K562 (cell line): ENCODE data around the gene OPA3. TPM values are rescaled to one million over a fixed set of nuclear protein-coding genes. Genes with fewer than 3 reads are reported as not detected.

Experiments
- ATAC-seq: fragments of 200-7000 bp; cut with Tn5 transposase; 3 replicates; pipeline ENCODE4 v1.9.1; 2020; ENCODE audit warnings: moderate library complexity
- BruUV-seq: library from RNA; stranded (reverse); fragments of 400-500 nt; replicated peaks from 2 replicates; lab custom pipeline; 2021; lab: Mats Ljungman, UMichigan
- CTCF ChIA-PET: fragments of 300-600 bp; formaldehyde crosslinking; extraction: SDS; loops from one replicate; lab custom pipeline; 2021; ENCODE audit warnings: low intra/inter-chr PET ratio; lab: Yijun Ruan, JAX
- POLR2A ChIA-PET: fragments of 300-600, 350-650 bp; sonication (Branson Sonifier 250); formaldehyde crosslinking; extraction: SDS; loops from one replicate; lab custom pipeline; 2021; ENCODE audit warnings: antibody characterized with exemption, inconsistent platforms; lab: Yijun Ruan, JAX
- DNase-seq, 4 experiments: peaks; one replicate each; pipeline versions ENCODE4 v3.0.0 to v3.0.0-alpha.2; 2011 to 2018; ENCODE audit warnings: low spot score in 3 of 4, mixed read lengths in 3 of 4; ENCODE audit errors: extremely low read depth in 1 of 4
- FAIRE-seq: peaks from 2 replicates; lab custom pipeline; 2011; peaks lifted over from hg19 to GRCh38; lab: Jason Lieb, UNC
- H2AFZ ChIP-seq: 2 replicates; pipeline ENCODE4 v1.6.0; 2011; ENCODE audit warnings: low read depth, low read length, control low read depth, inconsistent platforms
- H3K27ac ChIP-seq: fragments of 200-600 bp; 3 replicates; pipeline ENCODE4 v1.8.0; 2011; ENCODE audit warnings: low read depth, mild to moderate bottlenecking, control low read depth, inconsistent platforms, low read length, moderate library complexity, mixed read lengths; ENCODE audit errors: extremely low read depth
- H3K27me3 ChIP-seq, 2 experiments: fragments of 300-600 bp in 1 of 2; 2 replicates in 1 of 2; 3 replicates in 1 of 2; pipeline versions ENCODE4 v1.6.0 to v1.8.0; 2011; ENCODE audit warnings: inconsistent platforms in 2 of 2, low read length in 2 of 2, mild to moderate bottlenecking in 1 of 2, mixed read lengths in 1 of 2, moderate library complexity in 1 of 2; ENCODE audit not compliant: control insufficient read depth in 2 of 2, insufficient read depth in 2 of 2
- H3K36me3 ChIP-seq: fragments of 300-600 bp; 3 replicates; pipeline ENCODE4 v1.8.0; 2011; ENCODE audit warnings: mild to moderate bottlenecking, low read length, inconsistent platforms; ENCODE audit not compliant: control insufficient read depth, insufficient read depth
- H3K4me1 ChIP-seq, 2 experiments: fragments of 200-600 bp in 1 of 2; replicated peaks in 1 of 2; 2 replicates in 1 of 2; 3 replicates in 1 of 2; pipeline versions ENCODE4 v1.5.1 to v1.8.0; 2011; ENCODE audit warnings: inconsistent platforms in 2 of 2, low read length in 2 of 2, mild to moderate bottlenecking in 1 of 2, mixed read lengths in 1 of 2, moderate library complexity in 1 of 2; ENCODE audit not compliant: control insufficient read depth in 2 of 2, insufficient read depth in 2 of 2
- H3K4me2 ChIP-seq: 2 replicates; pipeline ENCODE4 v1.6.1; 2011; ENCODE audit warnings: low read length, control low read depth, inconsistent platforms, mixed read lengths; ENCODE audit not compliant: insufficient read depth
- H3K4me3 ChIP-seq: fragments of 200-600 bp; sonication (generic), shearing (Covaris generic); 2 replicates; pipeline ENCODE4 v1.5.1; 2016; ENCODE audit warnings: control low read depth, inconsistent platforms
- H3K79me2 ChIP-seq: fragments of 200-600 bp; 3 replicates; pipeline ENCODE4 v1.8.0; 2011; ENCODE audit warnings: low read length, inconsistent platforms; ENCODE audit not compliant: control insufficient read depth, insufficient read depth
- H3K9ac ChIP-seq, 2 experiments: 2 replicates each; pipeline versions ENCODE4 v1.6.0 to v1.6.1; 2011; ENCODE audit warnings: low read depth in 2 of 2, low read length in 2 of 2, control low read depth in 1 of 2, inconsistent platforms in 1 of 2, mild to moderate bottlenecking in 1 of 2, mixed read lengths in 1 of 2; ENCODE audit not compliant: insufficient read depth in 1 of 2
- H3K9me1 ChIP-seq: one replicate; pipeline ENCODE4 v1.6.0; 2011; ENCODE audit warnings: inconsistent platforms, mild to moderate bottlenecking, low read length, moderate library complexity; ENCODE audit not compliant: control insufficient read depth, insufficient read depth
- H3K9me3 ChIP-seq: replicated peaks from 2 replicates; pipeline ENCODE4 v1.5.1; 2011; ENCODE audit warnings: low read depth, low read length, inconsistent platforms; ENCODE audit not compliant: control insufficient read depth, insufficient read depth
- H4K20me1 ChIP-seq: replicated peaks from 2 replicates; pipeline ENCODE4 v1.6.1; 2011; ENCODE audit warnings: low read length, inconsistent platforms, mixed read lengths; ENCODE audit not compliant: control insufficient read depth, insufficient read depth
- ATF1 ChIP-seq, 2 experiments: fragments of 450-650 bp in 1 of 2; IDR thresholded peaks; 2 replicates each; pipeline ENCODE4 v1.6.1; 2016; ENCODE audit warnings: missing compliant biosample characterization in 1 of 2, missing genetic modification characterization in 1 of 2
- ATF3 ChIP-seq, 2 experiments: fragments of 450-650 bp in 1 of 2; sonication (generic) in 1 of 2; formaldehyde crosslinking in 1 of 2; IDR thresholded peaks in 1 of 2; conservative IDR thresholded peaks in 1 of 2; 2 replicates each; pipeline versions ENCODE4 v1.6.1 to v1.8.1; 2016 to 2023; ENCODE audit warnings: mild to moderate bottlenecking in 2 of 2, moderate library complexity in 2 of 2, inconsistent platforms in 1 of 2, missing genetic modification reagents in 1 of 2
- ATF7 ChIP-seq: fragments of 450-650 bp; IDR thresholded peaks from 2 replicates; pipeline ENCODE4 v1.7.1; 2014; ENCODE audit warnings: mild to moderate bottlenecking, moderate library complexity
- CEBPG ChIP-seq, 3 experiments: fragments of 200-800 bp in 1 of 3; sonication (Bioruptor generic) in 1 of 3; sonication (generic) in 1 of 3; formaldehyde crosslinking in 1 of 3; IDR thresholded peaks in 2 of 3; conservative IDR thresholded peaks in 1 of 3; 2 replicates each; pipeline versions ENCODE4 v1.6.1 to v1.8.0; 2016 to 2022; ENCODE audit warnings: missing compliant biosample characterization in 2 of 3, missing genetic modification characterization in 2 of 3, mild to moderate bottlenecking in 1 of 3, missing genetic modification reagents in 1 of 3
- ELF2 ChIP-seq: fragments of 250-450 bp; sonication (Bioruptor Pico); IDR thresholded peaks from 2 replicates; pipeline ENCODE4 v1.5.0; 2021; ENCODE audit warnings: mild to moderate bottlenecking
- FOXK2 ChIP-seq, 2 experiments: fragments of 450-650 bp; IDR thresholded peaks in 1 of 2; conservative IDR thresholded peaks in 1 of 2; 2 replicates each; pipeline ENCODE4 v1.6.1; 2016; ENCODE audit warnings: low read depth in 2 of 2, mild to moderate bottlenecking in 1 of 2
- GATAD2B ChIP-seq: fragments of 450-650 bp; IDR thresholded peaks from 2 replicates; pipeline ENCODE4 v1.6.1; 2017; ENCODE audit warnings: mild to moderate bottlenecking, borderline replicate concordance
- JUND ChIP-seq, 2 experiments: IDR thresholded peaks; 2 replicates in 1 of 2; 3 replicates in 1 of 2; pipeline ENCODE4 v1.6.1; 2011; ENCODE audit warnings: borderline replicate concordance in 2 of 2, low read depth in 2 of 2, low read length in 2 of 2, improper control_type of control experiment in 1 of 2, missing biosample characterization in 1 of 2, missing genetic modification characterization in 1 of 2, missing genetic modification reagents in 1 of 2
- KDM4B ChIP-seq, 2 experiments: fragments of 450-650 bp in 1 of 2; sonication (generic) in 1 of 2; IDR thresholded peaks; 2 replicates each; pipeline ENCODE4 v1.6.1; 2016 to 2017; ENCODE audit warnings: borderline replicate concordance in 2 of 2, antibody characterized with exemption in 1 of 2, low read depth in 1 of 2, mild to moderate bottlenecking in 1 of 2
- MAFF ChIP-seq: IDR thresholded peaks from 2 replicates; pipeline ENCODE4 v1.6.1; 2012; ENCODE audit warnings: low read length, improper control_type of control experiment
- NFATC3 ChIP-seq: fragments of 450-650 bp; IDR thresholded peaks from 2 replicates; pipeline ENCODE4 v1.6.1; 2017; ENCODE audit warnings: mild to moderate bottlenecking
- NFXL1 ChIP-seq: fragments of 450-650 bp; formaldehyde crosslinking; IDR thresholded peaks from 2 replicates; pipeline ENCODE4 v1.4.0; 2021; ENCODE audit warnings: mild to moderate bottlenecking
- RBM25 ChIP-seq: fragments of 200-400 bp; formaldehyde crosslinking; IDR thresholded peaks from 2 replicates; pipeline ENCODE4 v1.6.1; 2018; ENCODE audit warnings: low read length, low read depth, moderate library complexity; ENCODE audit not compliant: severe bottlenecking
- ZNF431 ChIP-seq: sonication (generic); formaldehyde crosslinking; IDR thresholded peaks from 2 replicates; pipeline ENCODE4 v1.8.0; 2022; ENCODE audit warnings: mild to moderate bottlenecking, missing genetic modification reagents
- ZNF696 ChIP-seq: fragments of 250-450 bp; sonication (Bioruptor Pico); conservative IDR thresholded peaks from 2 replicates; pipeline ENCODE4 v1.4.0; 2020; ENCODE audit warnings: mild to moderate bottlenecking, moderate library complexity
- WGBS: fragments of 100-300 bp; shearing (Covaris generic); methylation state at CpG from one replicate; pipeline ENCODE4 v1.1.6; 2016; ENCODE audit warnings: low coverage, mixed read lengths; ENCODE audit not compliant: insufficient coverage; ENCODE audit errors: missing lambda C conversion rate; 5-methylcytosine and 5-hydroxymethylcytosine counted together
- in situ Hi-C: fragments of 300-500 bp; cut with MboI; formaldehyde crosslinking; loops from 4 replicates; pipeline ENCODE4 v1.15.0; 2018; ENCODE audit warnings: inconsistent platforms, mixed read lengths
- intact Hi-C: fragments of 100-400 bp; cut with micrococcal nuclease; formaldehyde crosslinking; loops from 2 replicates; pipeline ENCODE4 v1.14.2; 2022
- polyA plus RNA-seq, 8 experiments: library from polyadenylated mRNA; depleted of rRNA in 4 of 8; stranded (reverse) in 5 of 8; unstranded in 3 of 8; fragments of >200 nt; fragmentation: Nextera tagmentation in 2 of 8; fragmentation: Illumina TruSeq in 1 of 8; extraction: Ambion mirVana in 2 of 8; extraction: Trizol in 1 of 8; gene quantifications; 2 replicates each; pipeline versions ENCODE4 v1.2.1 to v1.2.3, GENCODE V29; 2011 to 2014; ENCODE audit warnings: inconsistent platforms in 1 of 8, missing spikeins in 1 of 8
- total RNA-seq, 7 experiments: library from RNA; depleted of rRNA in 6 of 7; stranded (reverse); fragments of >200 nt in 6 of 7; fragmentation: Illumina TruSeq in 2 of 7; extraction: Trizol in 2 of 7; gene quantifications; 2 replicates each; pipeline versions ENCODE4 v1.2.1 to v1.2.3, GENCODE V29; 2011 to 2021; ENCODE audit warnings: low replicate concordance in 1 of 7
- TF ChIP-seq, protein P1 (sequence below): fragments of 250-450 bp; sonication (Bioruptor Pico); IDR thresholded peaks from 2 replicates; pipeline ENCODE4 v1.4.0; 2020; ENCODE audit warnings: borderline replicate concordance

OPA3 gene
- total and polyA plus RNA-seq, 9 of the 15 experiments (the other 6 are each of a cell fraction or from before 2014, with no cell fraction given), result 1.4 to 18.8 (median 9.0) TPM

GRCh38 chr19:45501730-45502014, 82.9 kb downstream of the OPA3 start (continued):
- TF ChIP-seq RBM25 (peak; percentile 56), KDM4B (IDR thresholded peaks at IDR 0.05; ENCODE audit: borderline replicate concordance in 2 of 2, low read depth in 1 of 2) (no peak), ZNF696 (CRISPR knock-in tag) (no peak), GATAD2B (no peak), ELF2 (no peak), NFATC3 (no peak), MAFF (no peak), NFXL1 (CRISPR knock-in tag) (no peak), FOXK2 (conservative IDR thresholded peaks at IDR 0.05 in 1 of 2, IDR thresholded peaks at IDR 0.05 in 1 of 2; ENCODE audit: low read depth in 2 of 2) (no peak)

DNA sequence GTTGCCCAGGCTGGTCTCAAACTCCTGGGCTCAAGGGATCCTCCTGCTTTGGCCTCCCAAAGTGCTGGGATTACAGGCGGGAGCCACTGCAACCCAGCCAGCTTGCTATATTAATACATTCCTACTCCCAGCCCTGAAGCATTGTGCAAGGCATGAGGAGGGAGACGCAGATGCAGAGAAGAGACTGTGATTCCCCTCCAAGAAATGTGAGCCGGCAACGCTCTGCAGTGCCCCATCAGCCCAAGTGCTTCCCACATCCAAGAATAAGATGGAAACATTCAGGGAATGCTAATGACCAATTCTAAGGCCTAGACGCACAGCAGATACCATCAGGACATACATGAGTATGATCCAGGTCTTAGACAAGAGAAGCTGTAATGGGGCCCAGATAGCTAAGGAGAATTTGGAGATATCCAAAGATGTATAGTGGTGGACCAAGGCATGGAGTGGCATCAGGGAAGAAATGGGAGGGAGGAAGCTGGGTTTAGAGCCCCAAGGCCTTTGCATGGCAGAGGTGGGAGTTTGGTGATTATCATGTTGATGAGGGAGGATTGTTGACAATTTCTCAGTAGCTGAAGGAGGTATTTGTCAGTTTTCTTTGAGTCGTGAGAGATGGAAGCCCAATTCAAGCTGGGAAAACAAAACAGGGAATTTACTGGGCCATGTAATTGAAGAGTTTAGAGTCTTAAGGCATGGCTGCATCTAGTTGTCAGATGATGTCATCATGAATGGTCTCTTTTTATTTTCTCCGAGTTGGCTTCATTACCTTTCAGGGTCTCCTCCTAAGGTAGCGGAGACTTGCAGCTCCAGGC, 83.5 kb downstream of the OPA3 start:
- Histone ChIP-seq H3K27ac (peak overlapping the region; percentile 21; the same call in 1 of the 3 replicates), H3K4me1 (peaks cover 26 to 66% of the 10 kb centered on the region in 2 experiments)
- no peak for ATAC-seq

More for the DNA sequence above, 83.5 kb downstream of the OPA3 start:
- 66% methylated on average over 8 of the region's 8 CpGs for WGBS
- no peaks in the 10 kb centered on the region for H3K9me3 ChIP-seq
- intact Hi-C loops, result no loop called here
- peaks cover 6% of the 10 kb centered on the region; the same call in 2 of the 3 replicates for H3K79me2 ChIP-seq
- H3K36me3 ChIP-seq, result no peaks in the 10 kb centered on the region
- TF ChIP-seq CEBPG (CRISPR knock-in tag; IDR thresholded peaks at IDR 0.05) (peak; percentile 16; the same call in 1 of the 2 replicates), CEBPG (tag; conservative IDR thresholded peaks at IDR 0.05 in 1 of 2, IDR thresholded peaks at IDR 0.05 in 1 of 2) (no peak), JUND (IDR thresholded peaks at IDR 0.05; ENCODE audit: borderline replicate concordance, low read depth, low read length) (no peak), JUND (tag; IDR thresholded peaks at IDR 0.05; ENCODE audit: borderline replicate concordance, low read depth, low read length) (peak; percentile 53; the same call in 1 of the 3 replicates), ATF7 (peak; percentile 82), ATF1 (CRISPR knock-in tag; IDR thresholded peaks at IDR 0.05) (no peak), ATF1 (tag; IDR thresholded peaks at IDR 0.05) (0 out of 2 replicates have a peak, but pooled peaks have one; percentile 22), ATF3 (IDR thresholded peaks at IDR 0.05) (peak; percentile 90), ATF3 (CRISPR knock-in tag; conservative IDR thresholded peaks at IDR 0.05) (no peak), ZNF431 (CRISPR knock-in tag) (no peak), NFATC3 (no peak)
- TF ChIP-seq, protein P1, sequence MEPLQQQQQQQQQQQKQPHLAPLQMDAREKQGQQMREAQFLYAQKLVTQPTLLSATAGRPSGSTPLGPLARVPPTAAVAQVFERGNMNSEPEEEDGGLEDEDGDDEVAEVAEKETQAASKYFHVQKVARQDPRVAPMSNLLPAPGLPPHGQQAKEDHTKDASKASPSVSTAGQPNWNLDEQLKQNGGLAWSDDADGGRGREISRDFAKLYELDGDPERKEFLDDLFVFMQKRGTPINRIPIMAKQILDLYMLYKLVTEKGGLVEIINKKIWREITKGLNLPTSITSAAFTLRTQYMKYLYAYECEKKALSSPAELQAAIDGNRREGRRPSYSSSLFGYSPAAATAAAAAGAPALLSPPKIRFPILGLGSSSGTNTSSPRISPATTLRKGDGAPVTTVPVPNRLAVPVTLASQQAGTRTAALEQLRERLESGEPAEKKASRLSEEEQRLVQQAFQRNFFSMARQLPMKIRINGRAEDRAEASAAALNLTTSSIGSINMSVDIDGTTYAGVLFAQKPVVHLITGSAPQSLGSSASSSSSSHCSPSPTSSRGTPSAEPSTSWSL (CRISPR knock-in tag), result no peak
- ChIA-PET CTCF (no interaction called here), POLR2A (interaction anchor here (0.6 kb wide), 2 partner anchors 198 to 219 kb away, joined by 4 read pairs; no protein-coding TSS in a partner anchor)
- H3K4me3 ChIP-seq, result no peak overlapping the region
- in situ Hi-C loops, result no loop called here
- BruUV-seq, result no TSS peak
- H2AFZ ChIP-seq, result peak overlapping the region; percentile 80
- H3K9ac ChIP-seq, result peak overlapping the region in 1 of 2 experiments; percentile 22; a peak in 1 of 4 replicates
- FAIRE-seq (no peak), DNase-seq (no peak)
- no peaks in the 10 kb centered on the region for H4K20me1 ChIP-seq
- H3K9me1 ChIP-seq, result no peaks in the 10 kb centered on the region
- H3K4me2 ChIP-seq, result peak overlapping the region; percentile 42; the same call in 1 of the 2 replicates
- peaks cover 0 to under 1% of the 10 kb centered on the region in 2 experiments; a peak in 1 of 5 replicates for H3K27me3 ChIP-seq
